ENCODE results near the gene PDZD4.

Gene PDZD4

GRCh38 chrX:153769865-153770600 is 60.3 kb downstream of the PDZD4 start:
- no peak for DNase-seq

GRCh38 chrX:153769158-153769864 is 61.0 kb downstream of the PDZD4 start:
- no peak for DNase-seq

GRCh38 chrX:153768311-153769157 is 61.8 kb downstream of the PDZD4 start:
- DNase-seq = no peak

- no peak for DNase-seq
Observed at GRCh38 chrX:153767674-153768055, 62.7 kb downstream of the PDZD4 start.

GRCh38 chrX:153766871-153767673 is 63.3 kb downstream of the PDZD4 start:
- DNase-seq = no peak

- no peak for DNase-seq
Observed at GRCh38 chrX:153766098-153766817, 64.1 kb downstream of the PDZD4 start.

GRCh38 chrX:153765138-153766079 is 64.9 kb downstream of the PDZD4 start:
- DNase-seq = no peak

GRCh38 chrX:153764786-153765137 is 65.6 kb downstream of the PDZD4 start:
- no peak for DNase-seq

GRCh38 chrX:153763989-153764755 is 66.2 kb downstream of the PDZD4 start, which contains the start of gene PLXNB3:
TSS of gene PLXNB3 (plus strand) at chrX:153764249. CDS start at chrX:153765536, 1,287 bp downstream.
- DNase-seq = no peak

GRCh38 chrX:153763298-153763932 is 66.9 kb downstream of the PDZD4 start:
- no peak for DNase-seq

GRCh38 chrX:153762626-153763173 is 67.6 kb downstream of the PDZD4 start:
- no peak for DNase-seq

- no peak for DNase-seq
Observed at GRCh38 chrX:153761863-153762262, 68.5 kb downstream of the PDZD4 start.

GRCh38 chrX:153755136-153755535 is 75.2 kb downstream of the PDZD4 start:
- DNase-seq = no peak

Measured in left hindlimb (tissue), 1 donor.